Hippocampal formation (tissue), 2 donors: ENCODE data around the gene BDNF.

Experiments
- DNase-seq, 2 donors: peaks; one replicate each; lab custom pipeline; 2025; lab: John Stamatoyannopoulos, UW

Gene BDNF

GRCh38 chr11:27705873-27706820 is 5.9 kb upstream of the BDNF start:
- no peak for DNase-seq

- DNase-seq: no peak
Observed at GRCh38 chr11:27703481-27703880, 3.2 kb upstream of the BDNF start.

- no peak for DNase-seq
Observed at GRCh38 chr11:27702811-27703210, 2.6 kb upstream of the BDNF start.

- peak in 1 of 2 donors; percentile 54 for DNase-seq
Observed at GRCh38 chr11:27701355-27702105, 1.3 kb upstream of the BDNF start.

- DNase-seq: no peak
Observed at GRCh38 chr11:27699926-27700350, 317 bp downstream of the BDNF start.

- no peak for DNase-seq
Observed at GRCh38 chr11:27699242-27699925, 871 bp downstream of the BDNF start.

- DNase-seq: peak; percentile 54 to 57
Observed at GRCh38 chr11:27698872-27699241, 1.4 kb downstream of the BDNF start.

- no peak for DNase-seq
Observed at GRCh38 chr11:27697679-27698275, 2.5 kb downstream of the BDNF start.

GRCh38 chr11:27696961-27697360 is 3.3 kb downstream of the BDNF start:
- no peak for DNase-seq

- no peak for DNase-seq
Observed at GRCh38 chr11:27696115-27696514, 4.1 kb downstream of the BDNF start.

- peak in 1 of 2 donors; percentile 44 for DNase-seq
Observed at GRCh38 chr11:27694992-27695391, 5.3 kb downstream of the BDNF start.

- DNase-seq: no peak
Observed at GRCh38 chr11:27693398-27693797, 6.9 kb downstream of the BDNF start.

GRCh38 chr11:27692781-27693180 is 7.5 kb downstream of the BDNF start:
- DNase-seq: no peak

- no peak for DNase-seq
Observed at GRCh38 chr11:27688076-27688475, 12.2 kb downstream of the BDNF start.

- DNase-seq: no peak
Observed at GRCh38 chr11:27681664-27682063, 18.6 kb downstream of the BDNF start.

GRCh38 chr11:27679136-27680015 is 20.9 kb downstream of the BDNF start:
- no peak for DNase-seq

- no peak for DNase-seq
Observed at GRCh38 chr11:27678242-27678641, 22.0 kb downstream of the BDNF start.

GRCh38 chr11:27677108-27677507 is 23.1 kb downstream of the BDNF start:
- no peak for DNase-seq

- DNase-seq: no peak
Observed at GRCh38 chr11:27673979-27674663, 26.1 kb downstream of the BDNF start.

- DNase-seq: no peak
Observed at GRCh38 chr11:27672836-27673464, 27.3 kb downstream of the BDNF start.
